ENCODE results near the gene GNG7.

Gene GNG7

GRCh38 chr19:2702170-2703076, at the start of gene GNG7:
Gene GNG7 (minus strand): TSS chr19:2702694. CDS start chr19:2520688, 182,006 bp downstream.
- peak; percentile 70 for DNase-seq

- DNase-seq, result no peak
Measured at GRCh38 chr19:2751438-2751830, 48.9 kb upstream of the GNG7 start.

GRCh38 chr19:2750808-2751437, 48.4 kb upstream of the GNG7 start:
- no peak for DNase-seq

- no peak for DNase-seq
Measured at GRCh38 chr19:2747349-2747748, 44.9 kb upstream of the GNG7 start.

- DNase-seq, result no peak
Measured at GRCh38 chr19:2744113-2744512, 41.6 kb upstream of the GNG7 start.

GRCh38 chr19:2743099-2743498, 40.6 kb upstream of the GNG7 start:
- DNase-seq, result no peak

GRCh38 chr19:2740314-2740656, 37.8 kb upstream of the GNG7 start:
- no peak for DNase-seq

- peak; percentile 92 for DNase-seq
Measured at GRCh38 chr19:2739602-2740313, 37.3 kb upstream of the GNG7 start, which contains the start of gene SLC39A3. Gene SLC39A3 (minus strand): TSS chr19:2740017. CDS start chr19:2737257, 2,760 bp downstream.

- no peak for DNase-seq
Measured at GRCh38 chr19:2736550-2737190, 34.2 kb upstream of the GNG7 start.

- DNase-seq, result no peak
Measured at GRCh38 chr19:2735374-2735773, 32.9 kb upstream of the GNG7 start.

- no peak for DNase-seq
Measured at GRCh38 chr19:2734589-2735288, 32.2 kb upstream of the GNG7 start.

- DNase-seq, result peak; percentile 16
Measured at GRCh38 chr19:2733930-2734588, 31.6 kb upstream of the GNG7 start.

- no peak for DNase-seq
Measured at GRCh38 chr19:2732883-2733282, 30.4 kb upstream of the GNG7 start.

- no peak for DNase-seq
Measured at GRCh38 chr19:2732157-2732725, 29.7 kb upstream of the GNG7 start.

GRCh38 chr19:2731181-2731995, 28.9 kb upstream of the GNG7 start:
- DNase-seq, result no peak

GRCh38 chr19:2729943-2730818, 27.7 kb upstream of the GNG7 start:
- DNase-seq, result no peak

GRCh38 chr19:2728783-2729387, 26.4 kb upstream of the GNG7 start:
- DNase-seq, result no peak

- DNase-seq, result no peak
Measured at GRCh38 chr19:2727640-2727944, 25.1 kb upstream of the GNG7 start.

GRCh38 chr19:2726904-2727639, 24.6 kb upstream of the GNG7 start:
- DNase-seq, result peak; percentile 20

Data from NCI-H2227 treated with DMSO at 0.1 percent for 48 hours (cell line).